HG03280 (cell line): Measurements from ENCODE around the gene OGFR.

Experiments used
- ATAC-seq: cut with Tn5 transposase; IDR thresholded peaks from one replicate; pipeline ENCODE4 v1.9.1; 2021; ENCODE audit warnings: mild to moderate bottlenecking, moderate library complexity; ENCODE audit not compliant: unreplicated experiment

Gene OGFR, protein sequence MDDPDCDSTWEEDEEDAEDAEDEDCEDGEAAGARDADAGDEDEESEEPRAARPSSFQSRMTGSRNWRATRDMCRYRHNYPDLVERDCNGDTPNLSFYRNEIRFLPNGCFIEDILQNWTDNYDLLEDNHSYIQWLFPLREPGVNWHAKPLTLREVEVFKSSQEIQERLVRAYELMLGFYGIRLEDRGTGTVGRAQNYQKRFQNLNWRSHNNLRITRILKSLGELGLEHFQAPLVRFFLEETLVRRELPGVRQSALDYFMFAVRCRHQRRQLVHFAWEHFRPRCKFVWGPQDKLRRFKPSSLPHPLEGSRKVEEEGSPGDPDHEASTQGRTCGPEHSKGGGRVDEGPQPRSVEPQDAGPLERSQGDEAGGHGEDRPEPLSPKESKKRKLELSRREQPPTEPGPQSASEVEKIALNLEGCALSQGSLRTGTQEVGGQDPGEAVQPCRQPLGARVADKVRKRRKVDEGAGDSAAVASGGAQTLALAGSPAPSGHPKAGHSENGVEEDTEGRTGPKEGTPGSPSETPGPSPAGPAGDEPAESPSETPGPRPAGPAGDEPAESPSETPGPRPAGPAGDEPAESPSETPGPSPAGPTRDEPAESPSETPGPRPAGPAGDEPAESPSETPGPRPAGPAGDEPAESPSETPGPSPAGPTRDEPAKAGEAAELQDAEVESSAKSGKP

DNA sequence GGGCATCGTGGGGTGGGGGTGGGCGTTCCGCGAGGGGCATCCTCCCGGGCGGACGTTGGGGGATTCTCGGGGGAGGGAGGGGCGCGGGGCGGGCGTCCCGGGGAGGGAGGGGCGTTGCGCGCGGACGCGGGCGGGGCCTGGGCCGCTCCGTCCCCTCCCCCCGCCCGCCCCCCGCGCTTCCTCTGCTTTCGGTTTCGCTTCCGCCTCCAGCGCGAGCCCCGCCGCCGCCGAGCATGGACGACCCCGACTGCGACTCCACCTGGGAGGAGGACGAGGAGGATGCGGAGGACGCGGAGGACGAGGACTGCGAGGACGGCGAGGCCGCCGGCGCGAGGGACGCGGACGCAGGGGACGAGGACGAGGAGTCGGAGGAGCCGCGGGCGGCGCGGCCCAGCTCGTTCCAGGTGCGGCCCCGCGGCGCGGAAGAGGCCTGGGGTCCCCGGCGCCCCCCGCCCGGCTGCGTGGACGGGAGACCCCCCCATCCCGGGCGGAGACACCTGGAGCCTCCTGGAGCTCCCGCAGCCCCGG is at the start of gene OGFR:
Gene OGFR (plus strand): TSS at position 209 of the 528 bp plus-strand sequence. CDS start 25 bp downstream, at position 234.
- peak; percentile 51 for ATAC-seq

- no peak for ATAC-seq
Observed at GRCh38 chr20:62754991-62755356, 49.7 kb upstream of the OGFR start.

GRCh38 chr20:62755817-62756724 is 48.6 kb upstream of the OGFR start:
- no peak for ATAC-seq

GRCh38 chr20:62758226-62758912 is 46.3 kb upstream of the OGFR start:
- no peak for ATAC-seq

DNA sequence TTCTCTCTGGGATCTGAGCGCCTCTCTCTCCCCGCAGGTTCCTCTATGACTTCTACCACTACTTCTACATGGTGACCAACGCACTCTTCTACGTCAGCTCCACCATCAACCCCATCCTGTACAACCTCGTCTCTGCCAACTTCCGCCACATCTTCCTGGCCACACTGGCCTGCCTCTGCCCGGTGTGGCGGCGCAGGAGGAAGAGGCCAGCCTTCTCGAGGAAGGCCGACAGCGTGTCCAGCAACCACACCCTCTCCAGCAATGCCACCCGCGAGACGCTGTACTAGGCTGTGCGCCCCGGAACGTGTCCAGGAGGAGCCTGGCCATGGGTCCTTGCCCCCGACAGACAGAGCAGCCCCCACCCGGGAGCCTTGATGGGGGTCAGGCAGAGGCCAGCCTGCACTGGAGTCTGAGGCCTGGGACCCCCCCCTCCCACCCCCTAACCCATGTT is 44.6 kb upstream of the OGFR start:
- no peak for ATAC-seq

- ATAC-seq: no peak
Observed at GRCh38 chr20:62760471-62760855, 44.2 kb upstream of the OGFR start.

GRCh38 chr20:62760856-62761758 is 43.5 kb upstream of the OGFR start:
- ATAC-seq: no peak

GRCh38 chr20:62761759-62762131 is 42.9 kb upstream of the OGFR start:
- ATAC-seq: no peak

DNA sequence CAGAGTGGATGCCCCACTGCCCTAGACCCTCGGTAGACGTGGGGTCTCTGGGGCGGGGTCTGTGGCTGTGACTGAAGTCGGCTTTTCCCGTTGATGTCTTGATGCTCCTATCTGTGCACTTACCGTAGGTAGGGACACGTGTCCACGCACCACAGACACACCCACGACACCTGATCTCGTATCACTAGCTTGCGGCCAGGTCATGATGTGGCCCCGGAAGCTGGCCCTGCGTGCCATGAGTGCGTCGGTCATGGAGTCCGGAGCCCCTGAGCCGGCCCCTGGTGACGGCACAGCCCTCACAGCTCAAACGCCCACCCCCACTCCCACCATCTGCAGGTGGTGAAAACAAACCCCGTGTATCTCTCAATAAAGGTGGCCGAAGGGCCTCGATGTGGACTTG is 42.3 kb upstream of the OGFR start:
- ATAC-seq: no peak

DNA sequence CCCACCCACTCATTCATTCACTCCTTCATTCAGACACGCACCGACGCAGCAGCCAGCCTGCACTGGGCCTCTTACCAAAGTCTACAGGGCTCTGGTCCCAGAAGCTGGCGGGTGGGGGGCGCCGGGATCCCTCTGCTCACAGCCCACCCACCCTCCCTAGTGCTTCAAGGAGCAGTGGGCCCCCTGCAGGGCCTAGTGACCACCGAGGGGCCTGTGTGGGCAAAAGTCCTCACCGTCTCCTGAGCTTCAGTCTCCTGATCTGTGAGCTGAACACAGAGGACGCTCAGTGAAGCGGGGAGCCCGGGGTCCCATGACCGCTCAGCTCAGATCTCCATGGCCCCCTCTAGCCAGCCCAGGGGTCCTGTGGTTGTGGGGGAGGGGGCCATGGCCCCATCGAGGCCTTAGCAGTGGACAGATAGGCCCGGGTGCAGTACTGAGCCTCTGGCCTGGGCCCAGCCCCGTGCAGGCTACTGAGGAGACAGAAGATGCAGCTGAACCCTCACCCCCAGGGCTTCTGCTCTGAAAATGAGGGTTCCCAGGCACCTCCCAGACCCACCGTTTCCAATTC is 41.8 kb upstream of the OGFR start:
- no peak for ATAC-seq

DNA sequence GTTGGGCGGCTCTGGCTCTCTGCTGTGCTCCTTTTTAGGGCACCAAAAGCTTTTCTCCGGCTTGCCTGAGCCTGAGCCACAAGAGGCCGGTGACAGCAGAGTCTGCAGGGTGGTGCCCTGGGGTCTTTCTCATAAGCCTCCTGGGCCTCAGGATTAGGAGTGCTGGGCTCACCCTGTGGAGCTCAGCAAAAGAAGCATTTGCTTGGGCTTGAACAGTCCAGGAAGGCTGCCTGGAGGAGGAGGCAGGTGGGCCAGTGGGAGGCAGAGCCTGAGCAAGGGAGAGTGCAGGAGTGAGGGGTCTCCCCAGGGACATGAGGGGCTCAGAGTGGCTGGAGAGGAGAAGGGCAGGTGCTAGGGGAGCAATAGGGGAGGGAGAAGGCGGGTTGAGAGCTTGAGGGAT is 41.2 kb upstream of the OGFR start:
- no peak for ATAC-seq

- ATAC-seq: no peak
Observed at GRCh38 chr20:62764156-62764935, 40.3 kb upstream of the OGFR start.

DNA sequence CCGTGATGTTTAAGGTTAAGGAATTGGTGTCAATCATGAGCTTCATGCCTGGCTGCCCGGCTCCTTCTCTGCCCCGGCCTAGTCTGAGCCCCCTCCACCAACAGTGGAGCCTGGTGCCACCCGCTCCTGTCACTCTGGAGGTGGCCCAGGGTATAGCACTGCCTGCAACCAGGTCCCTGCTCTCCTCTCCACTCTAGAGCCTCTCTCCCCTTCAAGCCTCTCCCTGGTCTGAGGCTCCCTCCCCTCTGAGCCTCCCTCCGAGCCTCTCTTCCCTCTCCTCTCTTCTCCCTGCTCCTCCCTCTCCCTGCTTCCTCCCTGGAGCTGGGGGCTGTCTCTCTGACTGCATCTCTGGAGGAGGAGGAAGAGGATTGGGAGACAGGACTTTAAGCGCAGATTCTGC is 39.6 kb upstream of the OGFR start:
- ATAC-seq: no peak

DNA sequence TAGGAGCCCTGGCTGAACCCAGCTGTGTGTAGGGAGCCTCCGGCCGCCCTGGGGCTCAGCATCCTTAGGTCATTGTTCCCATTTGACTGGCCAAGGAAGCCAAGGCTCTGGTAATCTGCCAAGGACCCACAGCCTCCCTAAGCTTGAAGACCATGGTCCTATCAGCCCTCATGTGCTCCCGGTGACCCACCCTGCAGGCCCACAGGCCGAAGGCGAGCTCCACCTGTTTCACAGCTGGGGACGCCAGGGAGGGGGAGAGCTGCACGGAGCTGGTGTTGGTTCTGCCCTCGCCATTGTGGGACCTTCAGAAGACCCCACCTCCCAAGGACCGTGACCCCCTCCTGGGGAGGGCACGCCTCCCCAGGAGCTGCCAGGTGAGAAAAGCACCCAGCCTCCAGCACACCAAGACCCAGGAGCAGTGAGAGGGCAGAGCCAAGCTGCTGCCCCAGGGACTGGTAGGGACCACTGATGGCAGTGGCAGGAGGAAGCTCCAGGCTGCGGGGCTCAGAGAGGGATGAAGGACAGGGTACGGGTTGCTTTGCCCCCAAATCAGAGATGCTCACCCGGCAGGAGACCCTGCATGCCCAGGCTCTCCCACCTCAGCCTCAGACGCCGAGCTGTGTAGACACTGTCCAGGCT is 39.1 kb upstream of the OGFR start:
- ATAC-seq: no peak

GRCh38 chr20:62766071-62766450 is 38.6 kb upstream of the OGFR start:
- ATAC-seq: no peak

GRCh38 chr20:62766716-62767115 is 37.9 kb upstream of the OGFR start:
- ATAC-seq: no peak

GRCh38 chr20:62768234-62768546 is 36.4 kb upstream of the OGFR start:
- no peak for ATAC-seq
